ENCODE measurements around the gene CIAO1. TPM values are rescaled to one million over a fixed set of nuclear protein-coding genes. Genes with fewer than 3 reads are reported as not detected.

CIAO1 gene
- total and polyA plus RNA-seq, 12 donors: 52.5 to 237 (median 134) TPM

- DNase-seq: no peak
- Histone ChIP-seq H3K4me3 (no peak overlapping the region), H3K36me3 (replicated peaks in 1 of 2) (peaks cover 0 to 28% of the 10 kb centered on the region in 2 donors), H3K27ac (peak overlapping the region; percentile 3 to 95 (median 76)), H3K4me1 (replicated peaks in 1 of 2) (peaks cover 27 to 65% of the 10 kb centered on the region in 2 donors), H3K27me3 (no peaks in the 10 kb centered on the region), H3K9me3 (replicated peaks in 1 of 3) (no peaks in the 10 kb centered on the region)
- 79 to 94% (median 91%) methylated on average over 5 to 6 of the region's 6 CpGs for WGBS, 4 donors
- no peak for TF ChIP-seq POLR2A (IDR thresholded peaks at IDR 0.05)
- TF ChIP-seq CTCF (IDR thresholded peaks at IDR 0.05): no peak
- intact Hi-C loops (cut with DNase I): loop anchor here (5.0 to 10.0 kb wide), 2 partner anchors 45 to 48 kb away; partner anchors contain the start of gene STARD7 (in 1 of the 2)
Measured at GRCh38 chr2:96250188-96250587, 15.8 kb upstream of the CIAO1 start.

GRCh38 chr2:96251721-96252292, 14.2 kb upstream of the CIAO1 start:
- peak overlapping the region in 1 of 4 donors; percentile 35 for H3K4me3 ChIP-seq
- no peaks in the 10 kb centered on the region for H3K27me3 ChIP-seq
- peaks cover 0 to 38% of the 10 kb centered on the region in 2 donors for H3K36me3 ChIP-seq (replicated peaks in 1 of 2)
- intact Hi-C loops (cut with DNase I): loop anchor here (5.0 to 10.0 kb wide), 2 partner anchors 47 to 50 kb away; partner anchors contain the start of gene STARD7 (in 1 of the 2)
- 25 to 34% (median 31%) methylated on average over 5 to 6 of the region's 6 CpGs for WGBS, 4 donors
- peaks cover 27 to 65% of the 10 kb centered on the region in 2 donors for H3K4me1 ChIP-seq (replicated peaks in 1 of 2)
- peak overlapping the region; percentile 55 to 95 (median 76) for H3K27ac ChIP-seq
- peak; percentile 95 to 99 (median 98) for DNase-seq
- H3K9me3 ChIP-seq (replicated peaks in 1 of 3): no peaks in the 10 kb centered on the region
- TF ChIP-seq POLR2A (IDR thresholded peaks at IDR 0.05) (peak; percentile 73 to 87), CTCF (IDR thresholded peaks at IDR 0.05) (peak in 1 of 6 experiments; percentile 37)

- intact Hi-C loops (cut with DNase I): loop anchor here (5.0 to 10.0 kb wide), 2 partner anchors 48 to 50 kb away; partner anchors contain the start of gene STARD7 (in 1 of the 2)
- TF ChIP-seq POLR2A (IDR thresholded peaks at IDR 0.05) (no peak), CTCF (IDR thresholded peaks at IDR 0.05) (no peak)
- no peak overlapping the region for H3K4me3 ChIP-seq
- peak overlapping the region; percentile 55 to 95 (median 76) for H3K27ac ChIP-seq
- no peak for DNase-seq
- peaks cover 28 to 72% of the 10 kb centered on the region in 2 donors for H3K4me1 ChIP-seq (replicated peaks in 1 of 2)
- no peaks in the 10 kb centered on the region for H3K9me3 ChIP-seq (replicated peaks in 1 of 3)
- no peaks in the 10 kb centered on the region for H3K27me3 ChIP-seq
- peaks cover 0 to 38% of the 10 kb centered on the region in 2 donors for H3K36me3 ChIP-seq (replicated peaks in 1 of 2)
- WGBS, 4 donors: 71 to 79% (median 76%) methylated on average over 6 to 8 of the region's 8 CpGs
Measured at GRCh38 chr2:96252526-96252925, 13.5 kb upstream of the CIAO1 start.

GRCh38 chr2:96253006-96253405, 13.0 kb upstream of the CIAO1 start:
- peak overlapping the region in 4 of 5 donors; percentile 76 to 95 (median 84) for H3K27ac ChIP-seq
- no peaks in the 10 kb centered on the region for H3K27me3 ChIP-seq
- intact Hi-C loops (cut with DNase I): loop anchor here (5.0 to 10.0 kb wide), 2 partner anchors 48 to 51 kb away; partner anchors contain the start of gene STARD7 (in 1 of the 2)
- peaks cover 0 to 38% of the 10 kb centered on the region in 2 donors for H3K36me3 ChIP-seq (replicated peaks in 1 of 2)
- H3K4me3 ChIP-seq: no peak overlapping the region
- no peak for DNase-seq
- peaks cover 33 to 73% of the 10 kb centered on the region in 2 donors for H3K4me1 ChIP-seq (replicated peaks in 1 of 2)
- no peaks in the 10 kb centered on the region for H3K9me3 ChIP-seq (replicated peaks in 1 of 3)
- WGBS, 4 donors: 60 to 81% (median 69%) methylated on average over 7 of the region's 7 CpGs
- no peak for TF ChIP-seq POLR2A (IDR thresholded peaks at IDR 0.05)
- no peak for TF ChIP-seq CTCF (IDR thresholded peaks at IDR 0.05)

All from adrenal gland (tissue), 12 donors.